IPS-NIHi11 (cell line): Measurements from ENCODE around the gene FARSA.
"Not testable (repeated sequence)": the region's sequence is repeated elsewhere in the genome, so short reads cannot be mapped to it uniquely, and the experiment has no call there.

Experiments used
- DNase-seq: peaks from one replicate; pipeline ENCODE4 v3.0.0; 2012; ENCODE audit warnings: mixed read lengths, low spot score

The FARSA gene

DNA sequence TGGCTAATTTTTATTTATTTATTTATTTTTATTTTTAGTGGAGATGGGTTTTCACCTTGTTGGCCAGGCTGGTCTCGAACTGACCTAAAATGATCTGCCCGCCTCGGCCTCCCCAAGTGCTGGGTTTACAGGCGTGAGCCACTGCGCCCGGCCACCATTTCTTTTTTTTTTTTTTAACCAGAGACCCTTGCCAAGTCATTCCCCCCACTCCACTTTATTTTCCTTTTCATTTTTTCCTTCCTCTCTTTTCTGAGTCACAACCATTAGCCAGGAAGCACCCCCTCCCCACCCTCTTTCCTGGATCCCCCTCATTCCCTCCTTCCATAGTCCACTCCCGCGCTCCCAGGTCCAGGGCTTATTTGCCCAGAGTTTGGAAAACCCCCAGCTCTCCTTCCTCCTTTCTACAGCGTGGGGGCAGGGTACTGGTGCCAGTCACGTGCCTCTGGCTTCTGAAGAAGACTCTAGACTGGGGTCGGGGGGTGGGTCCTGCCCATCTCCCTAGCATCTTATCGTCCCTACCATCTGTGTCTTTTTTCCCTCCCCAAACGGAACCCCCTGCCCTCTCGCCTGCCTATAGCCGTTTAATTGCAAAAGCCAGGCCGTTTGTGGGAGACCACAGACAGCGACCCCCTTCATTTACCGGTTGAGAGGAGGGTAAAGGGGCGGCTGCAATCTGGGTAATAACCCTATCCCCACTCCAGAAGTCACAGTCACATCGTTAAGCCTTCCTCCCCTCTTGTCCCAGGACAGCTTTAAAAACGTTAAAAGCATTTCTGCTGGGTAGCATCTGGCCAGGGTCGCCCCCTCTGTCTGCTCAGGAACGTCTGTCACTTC lies 3.8 kb upstream of the FARSA start:
- DNase-seq, result peak; percentile 41

- DNase-seq, result no peak
Observed at GRCh38 chr19:12936582-12936981, 3.1 kb upstream of the FARSA start.

DNA sequence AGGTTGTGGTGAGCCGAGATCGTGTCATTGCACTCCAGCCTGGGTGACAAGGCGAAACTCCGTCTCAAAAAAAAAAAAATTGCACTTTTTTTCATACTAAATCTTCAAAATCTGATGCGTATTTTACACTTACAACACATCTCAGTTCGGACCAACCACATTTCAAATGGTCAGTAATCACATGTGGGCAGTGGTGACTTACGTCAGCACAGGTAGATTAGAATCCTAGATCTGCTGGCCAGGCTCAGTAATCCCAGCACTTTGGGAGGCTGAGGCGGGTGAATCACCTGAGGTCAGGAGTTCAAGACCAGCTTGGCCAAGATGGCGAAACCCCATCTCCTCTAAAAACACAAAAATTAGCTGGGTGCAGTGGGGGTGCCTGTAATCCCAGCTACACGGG lies 1.6 kb upstream of the FARSA start:
- no peak for DNase-seq

DNA sequence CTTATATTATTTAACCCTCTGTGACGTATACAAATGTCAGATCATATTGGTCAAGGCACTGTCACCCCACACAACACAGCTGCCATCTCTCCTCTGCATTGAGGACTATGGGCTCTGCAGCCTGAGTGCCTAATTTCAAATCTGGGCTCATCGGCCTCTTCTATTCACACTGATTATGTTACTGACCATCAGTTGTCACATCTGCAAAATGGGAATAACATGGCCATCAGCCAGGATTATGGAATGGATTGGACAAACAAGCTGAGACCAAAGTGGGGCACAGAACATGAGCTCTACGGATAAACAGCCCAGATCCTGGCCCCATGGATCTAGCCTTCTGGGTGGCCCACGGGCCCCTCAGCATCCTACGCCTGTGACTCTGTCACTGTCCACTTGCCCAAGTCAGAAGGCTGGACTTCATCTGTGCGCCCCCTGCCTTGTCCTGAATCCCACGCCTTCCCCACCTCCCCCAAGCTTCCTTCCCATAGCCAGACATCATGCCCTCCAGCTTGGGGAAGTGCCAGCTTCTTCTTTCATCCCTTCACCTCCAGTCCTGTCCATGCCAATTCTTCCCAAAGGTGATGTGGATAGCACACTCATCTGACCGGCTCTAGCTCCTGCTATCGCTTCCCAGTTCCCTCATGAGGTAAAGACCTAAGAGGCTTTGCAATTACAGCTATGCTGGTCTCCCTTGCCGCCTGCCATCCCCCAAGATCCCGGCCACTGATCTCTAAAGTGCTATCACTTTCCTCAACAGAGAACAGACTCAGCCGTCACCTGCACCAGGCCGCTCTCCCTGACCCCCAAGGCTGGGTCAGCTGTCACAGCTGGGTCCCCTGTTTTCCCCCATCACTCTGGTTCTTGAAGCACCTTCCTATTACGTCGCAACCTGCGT lies 872 bp downstream of the FARSA start:
- DNase-seq, result no peak

GRCh38 chr19:12930002-12930645 lies 3.4 kb downstream of the FARSA start:
- DNase-seq, result no peak

DNA sequence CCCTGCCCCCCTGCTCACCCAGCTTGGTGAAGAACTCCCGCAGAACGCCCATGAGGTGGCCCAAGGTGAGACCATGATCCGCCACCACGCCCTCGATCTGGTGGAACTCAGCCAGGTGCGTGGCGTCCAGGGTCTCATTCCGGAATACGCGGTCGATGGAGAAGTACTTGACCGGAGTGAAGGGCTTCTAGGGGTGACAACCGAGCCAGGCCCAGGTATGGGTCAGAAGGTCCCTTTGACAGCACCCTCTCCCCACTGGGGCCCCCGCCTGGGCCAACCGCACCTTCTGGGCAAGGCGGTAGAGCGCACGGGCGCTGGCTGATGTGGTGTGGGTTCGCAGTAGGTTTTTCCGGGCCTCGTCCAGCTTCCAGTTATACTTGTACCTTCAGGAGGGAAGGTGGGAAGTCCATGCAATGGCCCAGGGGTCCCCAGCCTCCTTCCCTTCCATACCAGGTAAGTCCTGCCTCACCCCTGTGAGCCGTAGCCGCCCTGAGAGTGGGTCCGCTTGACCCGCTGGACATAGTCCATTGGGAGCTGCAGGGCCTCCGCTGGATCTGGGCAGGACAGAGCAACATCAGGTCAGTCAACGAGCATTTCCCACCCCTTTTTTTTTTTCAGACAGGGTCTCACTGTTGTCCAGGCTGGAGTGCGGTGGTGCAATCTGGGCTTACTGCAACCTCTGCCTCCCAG lies 8.7 kb downstream of the FARSA start:
- no peak for DNase-seq

- DNase-seq, result no peak
Observed at GRCh38 chr19:12922959-12923358, 10.6 kb downstream of the FARSA start.

GRCh38 chr19:12921047-12921446 lies 12.5 kb downstream of the FARSA start:
- DNase-seq, result no peak

GRCh38 chr19:12918253-12918652 lies 15.3 kb downstream of the FARSA start:
- no peak for DNase-seq

- DNase-seq, result not testable (repeated sequence)
Observed at GRCh38 chr19:12915860-12916259, 17.7 kb downstream of the FARSA start.

- DNase-seq, result no peak
Observed at GRCh38 chr19:12913851-12914690, 19.4 kb downstream of the FARSA start.

GRCh38 chr19:12913011-12913561 lies 20.4 kb downstream of the FARSA start:
- DNase-seq, result peak; percentile 68

DNA sequence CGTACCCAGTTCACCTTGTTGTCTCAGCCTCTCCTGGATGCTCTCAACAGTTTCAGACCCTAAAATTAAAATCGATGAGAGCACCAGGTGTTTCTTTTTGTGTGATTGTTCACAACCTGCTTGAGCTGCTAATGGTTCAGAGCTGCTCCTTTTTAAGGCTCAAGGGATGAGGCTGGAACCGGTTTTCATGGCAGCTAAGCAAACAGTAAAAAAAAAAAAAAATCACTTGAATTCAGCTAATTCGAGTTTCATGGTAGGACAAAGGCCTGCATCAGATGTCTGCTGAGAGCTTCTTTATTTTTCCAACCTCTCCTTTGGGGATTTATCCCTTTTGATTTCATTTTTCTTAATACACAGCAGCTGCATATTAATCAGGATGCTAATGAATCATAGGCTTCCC lies 20.9 kb downstream of the FARSA start:
- no peak for DNase-seq

DNA sequence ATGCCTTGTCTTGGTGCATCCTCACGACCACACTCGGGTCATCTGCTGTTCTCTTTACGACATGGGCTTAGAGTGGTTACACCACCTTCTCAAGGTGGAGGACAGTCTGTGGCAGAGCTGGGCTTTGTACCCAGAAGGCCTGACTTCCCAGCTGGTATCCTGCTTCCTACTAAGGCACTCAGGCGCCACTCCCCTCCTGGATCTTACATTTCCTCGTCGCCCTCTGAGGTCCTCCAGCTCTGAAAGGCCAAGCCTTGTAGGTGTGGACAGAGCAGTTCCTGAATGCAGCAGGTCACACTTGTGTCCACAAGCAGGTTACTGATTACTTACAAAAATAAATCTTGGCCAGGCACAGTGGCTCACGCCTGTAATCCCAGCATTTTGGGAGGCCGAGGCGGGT lies 26.3 kb downstream of the FARSA start:
- no peak for DNase-seq

- no peak for DNase-seq
Observed at GRCh38 chr19:12899891-12900518, 33.5 kb downstream of the FARSA start.

DNA sequence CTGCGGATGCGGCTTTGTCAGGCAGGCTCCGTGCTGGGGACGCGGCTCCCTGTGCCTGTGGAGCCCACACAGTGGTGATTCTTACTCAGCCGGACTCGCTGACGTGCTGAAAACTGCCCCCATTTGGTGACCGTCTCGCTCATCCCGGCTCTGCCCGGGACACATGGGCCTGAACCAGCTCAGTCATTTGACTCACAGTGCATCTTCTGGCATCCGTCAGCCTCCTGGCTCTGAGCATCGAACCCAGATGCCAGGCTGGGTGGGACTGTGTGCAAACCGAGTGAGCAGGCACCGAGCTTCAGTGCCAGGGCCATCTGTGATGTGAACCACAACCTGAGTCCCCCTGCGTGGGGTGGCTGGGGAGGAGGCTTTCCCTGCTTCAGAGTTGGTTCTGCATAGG lies 37.1 kb downstream of the FARSA start:
- no peak for DNase-seq

GRCh38 chr19:12893582-12893981 lies 39.9 kb downstream of the FARSA start:
- DNase-seq, result no peak

DNA sequence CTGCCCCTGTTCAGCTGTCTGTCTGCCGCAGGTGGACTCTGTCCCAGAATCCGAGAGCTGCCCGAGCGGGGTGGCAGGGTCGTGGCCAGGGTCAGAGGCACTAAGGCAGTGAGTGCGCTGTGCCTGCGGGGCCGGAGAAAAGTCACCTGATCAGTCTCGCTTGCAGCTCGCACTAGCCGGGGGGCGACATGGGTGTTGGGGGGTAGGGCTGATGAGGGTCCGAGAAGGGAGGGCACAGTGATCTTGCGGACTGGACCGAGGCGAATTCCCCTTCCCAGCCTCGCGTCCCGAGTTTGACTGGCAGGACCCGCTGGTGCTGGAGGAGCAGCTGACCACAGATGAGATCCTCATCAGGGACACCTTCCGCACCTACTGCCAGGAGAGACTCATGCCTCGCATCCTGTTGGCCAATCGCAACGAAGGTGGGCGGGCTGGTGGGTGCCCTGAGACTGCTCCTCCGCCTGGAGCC lies 41.9 kb downstream of the FARSA start:
- no peak for DNase-seq

DNA sequence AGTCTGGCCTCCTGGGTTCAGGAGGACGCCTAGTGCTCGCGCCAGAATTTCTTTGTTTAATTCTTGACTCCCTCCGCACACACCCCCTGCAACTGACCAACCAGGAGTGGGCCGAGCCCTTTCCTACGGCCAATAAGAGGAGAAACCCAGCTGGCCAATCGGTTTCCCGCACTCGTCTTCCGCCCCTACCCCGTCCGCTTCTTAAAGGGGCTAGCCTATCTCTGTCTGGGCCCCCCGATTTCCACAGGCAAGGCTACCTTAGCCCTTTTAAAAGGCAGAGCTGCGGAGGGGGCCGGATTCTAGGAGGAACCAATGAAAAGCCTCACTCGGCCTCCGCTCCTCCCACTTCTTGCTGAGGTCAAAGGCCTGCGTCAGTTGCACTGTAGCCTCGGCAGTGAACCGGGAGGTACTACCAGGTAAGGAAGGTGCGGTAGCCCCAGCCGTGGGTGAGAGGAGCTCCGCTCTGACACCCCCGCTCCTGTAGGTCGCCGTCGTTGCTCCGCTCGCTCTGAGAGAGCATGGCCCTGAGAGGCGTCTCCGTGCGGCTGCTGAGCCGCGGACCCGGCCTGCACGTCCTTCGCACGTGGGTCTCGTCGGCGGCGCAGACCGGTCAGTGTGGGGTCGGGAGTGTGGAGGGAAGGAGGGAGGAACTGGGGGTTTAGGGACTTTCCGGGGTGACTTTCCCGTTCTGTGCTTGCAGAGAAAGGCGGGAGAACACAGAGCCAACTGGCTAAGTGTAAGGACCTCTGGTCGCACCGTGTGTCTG lies 42.5 kb downstream of the FARSA start, which contains the start of gene GCDH:
Gene GCDH (plus strand): TSS at position 374 of the 766 bp plus-strand sequence. CDS start 145 bp downstream, at position 519.
- peak; percentile 95 for DNase-seq
